KOPT-K1 (cell line): ENCODE data around the gene HIC2.
"Not testable (repeated sequence)": the region's sequence is repeated elsewhere in the genome, so short reads cannot be mapped to it uniquely, and the experiment has no call there.

Experiments used
- H3K27ac ChIP-seq: fragments of 200-600 bp; sonication (generic); 2 replicates; pipeline ENCODE4 v1.5.1; 2016; ENCODE audit warnings: antibody characterized with exemption, mild to moderate bottlenecking, low read depth, low read length; ENCODE audit not compliant: poor library complexity, severe bottlenecking
- H3K36me3 ChIP-seq: fragments of 200-600 bp; sonication (generic); 2 replicates; pipeline ENCODE4 v1.5.1; 2017; ENCODE audit warnings: antibody characterized with exemption, mild to moderate bottlenecking, low read length, moderate library complexity; ENCODE audit not compliant: insufficient read depth
- H3K9me3 ChIP-seq: fragments of 200-600 bp; sonication (generic); 2 replicates; pipeline ENCODE4 v1.5.1; 2017; ENCODE audit warnings: antibody characterized with exemption, low read length, mild to moderate bottlenecking; ENCODE audit not compliant: insufficient read depth, poor library complexity, severe bottlenecking

Gene HIC2

DNA sequence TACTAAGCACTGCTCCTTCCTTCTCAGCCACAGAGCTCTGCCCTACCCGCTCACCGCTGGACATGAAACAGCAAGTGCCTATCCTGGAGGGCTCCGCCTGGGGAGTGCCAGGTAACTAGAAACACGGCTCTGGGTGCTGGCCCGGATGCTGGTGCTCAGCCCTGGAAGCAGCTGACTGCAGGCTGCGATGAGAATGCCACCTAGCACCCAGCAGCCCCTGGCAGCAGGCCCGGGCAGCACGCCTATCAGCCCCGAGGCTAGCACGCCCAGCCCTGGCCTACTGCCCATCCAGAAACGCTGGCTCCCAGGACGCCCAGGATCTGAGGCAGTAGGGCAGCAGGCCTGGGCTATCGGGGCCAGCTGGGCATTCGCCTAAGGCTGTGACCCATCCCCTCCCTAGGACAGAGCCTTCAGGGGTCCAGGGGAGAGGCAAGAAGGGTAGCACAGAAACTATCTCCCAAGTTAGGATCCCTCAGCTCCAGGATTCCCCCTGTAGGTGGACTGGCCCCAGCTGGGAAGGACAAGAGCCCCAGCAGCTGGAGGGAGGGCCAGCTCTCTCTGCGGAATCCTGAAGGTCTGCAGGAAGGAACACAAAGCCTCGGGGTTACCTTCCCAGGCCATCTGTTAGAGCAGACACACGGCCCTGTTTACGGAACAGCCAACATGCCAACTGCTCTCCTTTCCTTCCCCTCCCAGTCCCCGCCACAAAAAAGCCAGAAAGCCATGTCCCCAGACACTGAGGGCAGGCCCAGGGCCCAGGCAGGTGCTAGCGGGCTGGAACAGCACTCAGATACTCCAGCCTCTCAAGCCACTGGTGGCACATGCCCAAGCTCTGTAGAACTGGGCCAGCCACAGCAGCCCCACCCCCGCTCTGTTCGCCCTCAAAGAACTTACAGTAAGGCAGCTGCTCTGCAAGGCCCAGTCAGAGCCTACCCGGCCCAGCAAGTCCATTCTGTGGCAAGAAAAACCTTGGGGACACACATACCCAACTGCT is 76.9 kb downstream of the HIC2 start:
- H3K27ac ChIP-seq, H3K9me3 ChIP-seq, H3K36me3 ChIP-seq: not testable (repeated sequence)

- not testable (repeated sequence) for H3K27ac ChIP-seq, H3K36me3 ChIP-seq, H3K9me3 ChIP-seq
These were observed 80.8 kb downstream of the HIC2 start for GRCh38 chr22:21497984-21498383.

GRCh38 chr22:21498489-21498888 is 81.3 kb downstream of the HIC2 start:
- not testable (repeated sequence) for H3K36me3 ChIP-seq, H3K9me3 ChIP-seq

GRCh38 chr22:21499623-21500506 is 82.7 kb downstream of the HIC2 start:
- not testable (repeated sequence) for H3K27ac ChIP-seq, H3K36me3 ChIP-seq, H3K9me3 ChIP-seq

More at GRCh38 chr22:21498489-21498888, 81.3 kb downstream of the HIC2 start:
- not testable (repeated sequence) for H3K27ac ChIP-seq
